GM21526 (cell line): ENCODE data around the gene KRTAP4-16.
"Not testable (repeated sequence)": the region's sequence is repeated elsewhere in the genome, so short reads cannot be mapped to it uniquely, and the experiment has no call there.

Experiments used
- ATAC-seq: cut with Tn5 transposase; IDR thresholded peaks from one replicate; pipeline ENCODE4 v1.9.1; 2021; ENCODE audit warnings: moderate library complexity; ENCODE audit not compliant: unreplicated experiment, low FRiP score

The KRTAP4-16 gene

DNA sequence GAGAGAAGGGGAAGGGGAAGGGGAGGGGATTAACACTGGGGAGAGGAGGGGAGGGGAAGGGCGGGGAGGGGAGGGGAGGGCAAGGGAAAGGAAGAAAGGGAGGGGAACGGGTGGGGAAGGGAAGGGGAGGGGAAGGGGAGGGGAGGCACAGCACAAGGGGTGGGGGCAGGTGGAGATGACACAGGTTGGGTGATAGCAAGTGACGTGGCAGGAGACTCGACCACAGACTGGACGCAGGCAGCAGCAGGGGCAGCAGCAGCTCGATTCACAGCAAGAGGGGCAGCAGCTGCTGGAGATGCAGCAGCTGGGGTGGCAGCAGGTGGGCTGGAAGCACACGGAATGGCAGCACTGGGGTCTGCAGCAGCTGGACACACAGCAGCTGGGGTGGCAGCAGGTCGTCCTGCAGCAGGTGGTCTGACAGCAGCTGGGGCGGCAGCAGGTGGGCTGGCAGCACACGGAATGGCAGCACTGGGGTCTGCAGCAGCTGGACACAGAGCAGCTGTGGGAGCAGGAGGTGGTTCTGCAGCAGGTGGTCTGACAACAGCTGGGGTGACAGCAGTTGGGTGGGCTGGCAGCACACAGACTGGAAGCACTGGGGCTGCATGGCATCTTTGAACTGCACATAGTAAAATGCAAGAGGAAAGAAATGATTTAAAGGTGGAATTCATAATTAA is at the start of gene KRTAP4-16:
Gene KRTAP4-16 (minus strand): TSS at position 624 of the 674 bp plus-strand sequence. CDS start 0 bp downstream, at position 624.
- no peak for ATAC-seq

DNA sequence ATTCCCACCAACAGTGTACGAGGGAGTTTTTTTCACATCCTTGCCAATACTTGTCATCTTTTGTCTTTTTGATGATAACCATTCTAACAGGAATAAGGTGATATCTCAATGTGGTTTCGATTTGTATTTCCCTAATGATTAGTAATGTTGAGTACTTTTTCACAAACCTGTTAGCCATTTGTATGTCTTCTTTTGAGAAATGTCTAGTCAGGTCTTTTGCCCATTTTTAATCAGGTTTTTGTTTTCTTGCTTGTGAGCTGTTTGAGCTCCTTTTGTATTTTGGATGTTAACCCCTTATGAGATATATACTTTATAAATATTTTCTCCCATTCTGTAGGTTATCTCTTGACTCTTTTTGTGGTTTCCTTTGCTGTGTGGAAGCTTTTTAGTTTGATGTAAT is 49.5 kb upstream of the KRTAP4-16 start:
- no peak for ATAC-seq

DNA sequence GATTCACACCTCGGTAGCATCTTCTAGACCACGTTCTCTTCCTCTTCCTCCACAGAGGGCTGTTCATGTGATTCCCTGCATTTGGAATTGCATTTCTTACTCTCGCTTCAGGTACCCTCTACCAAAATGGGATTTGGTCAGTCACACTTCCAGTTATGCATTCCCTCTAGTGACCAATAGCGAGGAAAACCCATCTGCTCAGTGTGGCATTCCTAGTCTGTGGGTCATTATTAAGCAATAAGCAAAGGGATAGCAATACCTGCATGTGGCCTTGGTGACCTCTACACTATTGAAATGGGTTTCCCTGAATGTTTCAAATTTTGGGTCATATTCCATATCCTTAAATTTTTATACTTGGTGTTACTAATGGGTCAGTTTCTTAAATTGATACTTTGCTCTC is 48.0 kb upstream of the KRTAP4-16 start:
- no peak for ATAC-seq

DNA sequence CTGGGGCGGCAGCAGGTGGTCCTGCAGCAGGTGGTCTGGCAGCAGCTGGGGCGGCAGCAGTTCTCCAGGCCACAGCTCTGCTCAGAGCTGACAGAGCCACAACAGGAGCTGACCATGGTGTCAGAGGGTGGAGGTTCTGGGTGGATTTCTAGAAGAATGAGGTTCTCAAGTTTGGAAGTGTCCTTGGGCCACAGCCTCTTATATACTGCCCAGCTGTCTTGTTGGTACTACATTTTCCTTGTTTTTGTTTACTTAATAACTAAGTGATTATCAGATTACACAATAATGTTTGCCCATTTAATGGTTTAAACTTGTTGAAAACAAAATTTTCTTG is 47.6 kb upstream of the KRTAP4-16 start, which contains the start of gene KRTAP4-5:
Gene KRTAP4-5 (minus strand): TSS at position 174 of the 334 bp plus-strand sequence. CDS start 58 bp downstream, at position 116.
- ATAC-seq = no peak

DNA sequence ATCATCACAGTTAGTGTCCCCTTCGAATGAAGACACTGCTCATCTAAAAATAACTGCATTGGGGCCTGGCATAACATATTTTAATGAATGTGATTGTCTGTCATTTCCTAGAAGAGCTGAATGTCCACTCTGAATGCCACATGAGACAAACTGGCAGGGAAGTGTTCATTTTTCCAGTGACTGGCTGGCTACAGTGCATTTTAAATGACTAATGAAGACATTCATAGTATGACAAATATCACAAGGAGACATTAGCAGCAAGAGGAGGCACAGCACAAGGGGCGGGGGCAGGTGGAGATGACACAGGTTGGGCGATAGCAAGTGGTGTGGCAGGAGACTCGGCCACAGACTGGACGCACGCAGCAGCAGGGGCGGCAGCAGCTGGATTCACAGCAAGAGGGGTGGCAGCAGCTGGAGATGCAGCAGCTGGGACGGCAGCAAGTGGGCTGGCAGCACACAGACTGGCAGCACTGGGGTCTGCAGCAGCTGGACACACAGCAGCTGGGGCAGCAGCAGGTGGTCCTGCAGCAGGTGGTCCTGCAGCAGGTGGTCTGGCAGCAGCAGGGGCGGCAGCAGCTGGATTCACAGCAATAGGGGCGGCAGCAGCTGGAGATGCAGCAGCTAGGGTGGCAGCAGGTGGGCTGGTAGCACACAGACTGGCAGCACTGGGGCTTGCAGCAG is 47.1 kb upstream of the KRTAP4-16 start:
- not testable (repeated sequence) for ATAC-seq

DNA sequence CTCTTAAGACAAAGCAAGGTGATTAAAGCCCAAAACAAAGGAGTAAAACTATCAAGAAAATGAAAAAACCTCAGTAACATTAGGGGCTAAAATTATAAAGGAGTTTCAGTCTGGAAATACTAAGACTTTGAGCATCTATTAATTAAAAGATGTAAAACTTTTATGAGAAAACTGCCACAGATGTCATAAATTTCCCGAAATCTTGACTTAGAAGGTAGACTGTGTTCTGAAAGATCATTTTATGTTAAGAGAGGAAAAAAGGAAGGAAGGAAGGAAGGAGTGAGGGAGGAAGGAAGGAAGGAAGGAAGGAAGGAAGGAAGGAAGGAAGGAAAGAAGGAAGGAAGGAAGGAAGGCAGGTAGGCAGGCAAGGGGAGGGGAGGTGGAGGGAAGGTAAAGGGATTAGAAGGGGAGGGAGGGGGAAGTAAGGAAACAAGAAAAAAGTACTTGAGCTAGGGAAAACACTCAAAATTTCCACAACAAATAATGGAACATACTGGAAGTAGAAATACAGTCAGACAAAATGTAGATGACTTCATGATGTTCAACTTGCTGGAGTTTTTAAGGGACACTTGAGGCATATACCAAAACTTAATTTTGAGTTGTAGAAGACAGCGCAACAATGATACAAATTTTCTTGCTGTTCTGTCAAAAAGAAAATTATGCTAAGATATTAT is 45.7 kb upstream of the KRTAP4-16 start:
- no peak for ATAC-seq

DNA sequence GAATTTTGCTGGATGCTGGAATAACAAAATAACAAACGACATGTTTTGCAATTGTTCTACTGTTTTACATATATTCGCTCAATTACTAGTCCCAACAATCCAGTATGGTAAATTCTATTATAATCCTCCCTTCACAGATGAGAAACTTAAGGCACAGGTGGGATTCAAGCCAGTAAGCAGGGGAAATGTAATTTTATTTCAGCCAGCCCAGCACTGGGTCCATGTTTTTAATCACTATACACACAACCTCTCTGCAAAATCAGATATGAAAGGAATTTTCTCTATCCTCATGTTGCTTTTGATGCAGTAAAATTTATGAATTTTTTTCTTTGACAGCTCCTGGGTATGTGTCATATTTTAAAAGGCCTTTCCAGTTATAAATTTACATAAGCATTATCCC is 43.3 kb upstream of the KRTAP4-16 start:
- no peak for ATAC-seq

DNA sequence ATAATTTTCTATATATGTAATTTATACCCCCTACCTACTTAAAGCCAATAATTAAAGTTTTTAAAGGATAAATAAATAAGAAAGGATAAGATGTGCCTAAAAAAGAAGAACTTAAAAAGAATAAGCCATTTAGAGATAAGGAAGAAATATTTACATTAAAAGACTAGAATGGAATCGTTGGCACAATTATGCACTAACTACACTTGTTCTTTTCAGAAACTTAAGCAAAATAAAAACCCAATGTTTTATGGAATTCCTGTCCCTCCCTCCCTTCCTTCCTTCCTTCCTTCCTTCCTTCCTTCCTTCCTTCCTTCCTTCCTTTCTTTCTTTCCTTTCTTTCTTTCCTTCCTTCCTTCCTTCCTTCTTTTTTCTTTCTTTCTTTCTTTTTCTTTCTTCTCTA is 42.8 kb upstream of the KRTAP4-16 start:
- no peak for ATAC-seq

DNA sequence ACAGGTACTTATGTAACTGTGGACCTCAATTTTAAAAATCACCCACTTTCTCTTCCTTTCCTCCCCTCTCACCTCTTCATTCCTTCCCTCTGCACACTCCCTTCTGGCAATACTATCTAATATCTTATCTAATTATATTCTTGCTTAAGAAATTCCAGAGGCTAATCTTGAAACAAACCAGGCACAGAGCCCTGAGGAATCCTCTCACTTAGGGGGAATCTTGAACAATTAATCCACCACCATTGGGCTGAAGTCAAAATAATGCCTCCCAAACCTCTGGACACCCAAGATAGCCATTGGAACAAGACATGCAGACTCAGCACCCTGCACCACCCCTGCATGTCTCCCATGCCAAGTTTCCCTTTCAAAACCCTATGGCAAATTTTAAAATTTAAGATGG is 39.4 kb upstream of the KRTAP4-16 start:
- ATAC-seq = no peak

DNA sequence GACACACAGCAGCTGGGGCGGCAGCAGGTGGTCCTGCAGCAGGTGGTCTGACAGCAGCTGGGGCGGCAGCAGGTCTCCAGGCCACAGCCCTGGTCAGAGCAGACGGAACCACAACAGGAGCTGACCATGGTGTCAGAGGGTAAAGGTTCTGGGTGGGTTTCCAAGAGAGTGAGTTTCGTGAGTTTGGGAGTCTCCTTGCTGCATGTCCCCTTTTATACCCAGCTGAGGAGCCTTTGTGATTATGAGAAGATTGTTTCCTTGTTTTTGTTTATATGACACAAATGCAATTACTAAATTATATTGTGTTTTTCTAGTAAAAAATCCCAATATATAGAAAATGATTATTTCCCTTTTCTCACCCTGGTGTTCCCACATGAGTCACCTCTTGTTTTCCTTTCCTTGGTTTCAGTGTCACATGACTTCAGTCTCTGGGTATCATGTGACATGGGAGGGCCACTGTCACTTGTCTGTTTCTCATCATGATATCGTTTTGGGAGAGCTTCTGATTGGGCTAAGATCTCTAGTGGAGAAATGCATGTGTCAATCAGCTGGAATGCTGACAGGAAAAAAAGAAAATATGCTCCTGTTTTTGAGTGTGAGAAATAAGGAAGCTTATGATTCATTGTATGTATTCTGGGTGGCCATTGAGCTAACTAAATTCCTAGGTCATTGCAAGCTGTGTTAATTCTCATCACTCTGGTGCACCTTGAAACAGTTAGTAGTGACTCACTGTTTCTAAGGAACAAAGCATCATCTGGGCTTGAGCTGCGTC is 38.5 kb upstream of the KRTAP4-16 start, which contains the start of gene KRTAP4-6:
Gene KRTAP4-6 (minus strand): TSS at position 185 of the 772 bp plus-strand sequence. CDS start 57 bp downstream, at position 128.
- no peak for ATAC-seq

DNA sequence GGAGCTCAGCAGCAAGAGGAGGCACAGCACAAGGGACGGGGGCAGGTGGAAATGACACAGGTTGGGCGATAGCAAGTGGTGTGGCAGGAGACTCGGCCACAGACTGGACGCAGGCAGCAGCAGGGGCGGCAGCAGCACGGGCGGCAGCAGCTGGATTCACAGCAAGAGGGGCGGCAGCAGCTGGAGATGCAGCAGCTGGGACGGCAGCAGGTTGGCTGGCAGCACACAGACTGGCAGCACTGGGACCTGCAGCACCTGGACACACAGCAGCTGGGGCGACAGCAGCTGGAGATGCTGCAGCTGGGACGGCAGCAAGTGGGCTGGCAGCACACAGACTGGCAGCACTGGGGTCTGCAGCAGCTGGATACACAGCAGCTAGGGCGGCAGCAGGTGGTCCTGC is 37.9 kb upstream of the KRTAP4-16 start:
- ATAC-seq = not testable (repeated sequence)

DNA sequence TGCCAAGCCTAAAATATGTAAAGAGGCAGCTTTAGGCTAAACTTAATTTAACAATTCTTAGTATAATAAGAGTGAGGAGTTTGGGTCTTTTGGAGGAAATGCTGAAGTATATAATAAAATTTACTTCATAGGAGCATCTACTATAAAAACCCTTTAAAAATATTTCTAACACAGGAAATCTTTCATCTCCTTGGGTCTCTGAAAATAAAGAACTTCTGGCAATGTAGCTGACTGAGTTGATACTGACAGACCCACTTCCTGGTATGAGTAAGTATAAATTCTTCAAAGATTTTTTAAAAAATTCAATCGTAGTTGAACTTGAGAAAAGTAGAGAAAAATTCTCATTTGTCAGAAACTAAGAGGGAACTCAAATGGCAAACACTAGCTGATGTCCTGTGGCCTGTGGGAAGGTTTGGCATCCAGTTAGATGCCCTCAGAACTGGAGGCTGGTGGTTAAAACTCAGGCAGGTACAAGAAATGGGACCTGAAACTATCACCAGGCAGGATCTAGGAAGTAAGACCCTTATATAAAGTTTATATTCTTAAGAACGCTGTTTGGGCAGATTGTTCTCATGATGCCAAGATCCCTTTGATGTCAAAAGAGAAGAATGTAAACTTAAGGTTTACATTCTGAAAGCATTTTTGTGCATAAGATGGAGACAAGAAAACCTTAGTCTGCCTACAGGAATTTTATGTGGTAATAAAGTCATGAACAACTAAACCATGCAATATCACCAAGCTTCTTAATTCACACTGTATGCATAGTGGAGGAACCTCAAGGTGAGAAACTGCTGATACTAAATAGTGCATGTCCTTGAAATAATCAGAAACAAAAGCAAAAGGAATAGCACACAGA is 32.1 kb upstream of the KRTAP4-16 start:
- no peak for ATAC-seq

DNA sequence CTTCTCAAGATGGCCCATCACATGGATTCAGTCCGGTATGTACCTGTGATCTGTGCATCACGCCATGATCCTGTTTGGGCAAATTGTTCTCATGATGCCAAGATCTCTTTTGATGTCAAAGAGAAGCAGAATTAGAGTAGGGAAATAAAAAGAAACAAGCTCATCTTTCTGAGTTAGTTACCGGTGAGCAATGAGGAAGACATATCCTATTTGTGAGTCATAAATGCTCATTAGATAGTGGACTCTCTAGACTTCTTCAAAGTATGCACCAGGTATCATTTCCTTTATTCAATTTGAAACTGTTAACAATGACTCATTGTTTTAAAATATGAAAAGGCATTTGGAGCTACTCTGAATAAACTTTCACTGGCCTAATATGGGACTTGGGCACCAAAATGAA is 30.0 kb upstream of the KRTAP4-16 start:
- no peak for ATAC-seq

DNA sequence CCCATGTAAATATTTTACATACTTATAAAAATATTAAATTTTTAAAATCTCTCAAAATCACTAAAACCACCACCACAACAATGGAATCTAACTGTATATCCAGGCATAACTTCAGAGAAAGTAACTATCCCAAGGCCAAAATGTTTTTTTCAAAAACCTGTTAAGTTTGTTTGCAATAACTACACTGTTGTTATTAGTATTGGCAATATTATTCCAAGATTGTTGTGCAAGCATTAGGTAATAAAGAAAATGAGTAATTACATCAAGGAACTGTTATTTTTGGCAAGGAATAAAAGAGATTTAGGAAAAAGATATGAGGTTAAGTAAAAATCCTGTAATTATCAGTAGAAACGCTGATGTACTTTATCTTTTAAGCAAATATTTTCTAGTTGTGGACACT is 25.4 kb upstream of the KRTAP4-16 start:
- no peak for ATAC-seq

DNA sequence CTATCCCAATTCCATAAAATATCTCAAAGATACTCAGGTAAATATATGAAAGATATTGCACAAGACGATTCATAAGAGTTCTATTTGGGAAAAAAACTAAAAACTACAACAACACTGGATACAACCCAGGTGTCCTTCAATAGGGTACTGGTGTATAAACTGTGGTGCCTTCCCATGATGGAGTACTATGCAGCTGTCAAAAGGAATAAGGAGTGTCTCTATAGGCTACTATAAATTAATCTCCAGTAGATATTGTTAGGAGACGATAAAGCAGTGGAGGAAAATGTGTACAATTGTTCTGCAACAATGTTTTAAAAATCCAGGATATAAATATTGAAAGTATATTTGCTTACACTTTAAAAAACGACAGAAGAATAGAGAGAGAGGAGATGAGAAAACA is 24.4 kb upstream of the KRTAP4-16 start:
- no peak for ATAC-seq

DNA sequence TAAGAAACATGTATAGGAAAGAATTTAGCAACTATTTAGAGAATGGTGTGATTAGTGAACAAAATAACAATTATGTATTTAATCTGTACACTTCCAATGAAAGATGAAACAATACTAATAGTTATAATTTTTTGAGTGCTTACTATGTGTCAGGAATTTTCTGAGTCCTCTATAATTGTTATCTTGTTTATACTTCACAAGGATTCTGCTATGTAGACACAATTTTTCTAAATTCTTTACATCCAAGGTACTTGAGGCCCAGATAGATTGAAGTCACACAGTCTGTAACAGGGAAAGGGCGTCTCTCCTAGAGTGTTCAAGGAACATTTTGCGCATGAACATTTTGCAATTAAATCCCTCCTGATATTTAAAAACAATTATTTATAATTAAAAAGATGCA is 23.1 kb upstream of the KRTAP4-16 start:
- no peak for ATAC-seq

DNA sequence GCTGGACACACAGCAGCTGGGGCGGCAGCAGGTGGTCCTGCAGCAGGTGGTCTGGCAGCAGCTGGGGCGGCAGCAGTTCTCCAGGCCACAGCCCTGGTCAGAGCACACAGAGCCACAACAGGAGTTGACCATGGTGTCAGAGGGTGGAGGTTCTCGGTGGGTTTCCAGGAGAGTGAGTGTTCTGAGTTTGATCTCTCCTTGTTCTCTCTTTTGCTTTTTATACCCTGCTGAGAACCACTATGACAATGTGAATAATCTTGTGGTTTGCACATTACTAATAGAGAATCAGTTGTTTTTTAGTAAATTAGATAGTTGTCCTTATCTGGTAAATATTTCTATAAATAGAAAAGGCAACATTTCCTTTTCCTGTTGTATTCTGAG is 22.0 kb upstream of the KRTAP4-16 start, which contains the start of gene KRTAP4-12:
Gene KRTAP4-12 (minus strand): TSS at position 192 of the 381 bp plus-strand sequence. CDS start 60 bp downstream, at position 132.
- not testable (repeated sequence) for ATAC-seq

DNA sequence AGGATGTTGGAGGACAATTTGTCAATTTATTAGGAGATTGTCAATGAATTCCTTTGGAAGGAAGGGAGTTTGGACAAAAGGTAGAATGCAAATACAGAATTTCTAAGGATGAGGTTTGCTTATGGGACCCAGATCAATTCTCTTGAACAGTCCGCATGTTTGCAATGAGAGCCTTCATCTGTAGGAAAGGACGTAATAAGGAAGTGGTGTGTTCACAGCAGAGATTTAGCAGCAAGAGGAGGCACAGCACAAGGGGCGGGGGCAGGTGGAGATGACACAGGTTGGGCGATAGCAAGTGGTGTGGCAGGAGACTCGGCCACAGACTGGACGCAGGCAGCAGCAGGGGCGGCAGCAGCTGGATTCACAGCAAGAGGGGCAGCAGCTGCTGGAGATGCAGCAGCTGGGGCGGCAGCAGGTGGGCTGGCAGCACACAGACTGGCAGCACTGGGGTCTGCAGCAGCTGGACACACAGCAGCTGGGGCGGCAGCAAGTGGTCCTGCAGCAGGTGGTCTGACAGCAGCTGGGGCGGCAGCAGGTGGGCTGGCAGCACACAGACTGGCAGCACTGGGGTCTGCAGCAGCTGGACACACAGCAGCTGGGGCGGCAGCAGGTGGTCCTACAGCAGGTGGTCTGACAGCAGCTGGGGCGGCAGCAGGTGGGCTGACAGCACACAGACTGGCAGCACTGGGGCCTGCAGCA is 21.4 kb upstream of the KRTAP4-16 start:
- not testable (repeated sequence) for ATAC-seq

DNA sequence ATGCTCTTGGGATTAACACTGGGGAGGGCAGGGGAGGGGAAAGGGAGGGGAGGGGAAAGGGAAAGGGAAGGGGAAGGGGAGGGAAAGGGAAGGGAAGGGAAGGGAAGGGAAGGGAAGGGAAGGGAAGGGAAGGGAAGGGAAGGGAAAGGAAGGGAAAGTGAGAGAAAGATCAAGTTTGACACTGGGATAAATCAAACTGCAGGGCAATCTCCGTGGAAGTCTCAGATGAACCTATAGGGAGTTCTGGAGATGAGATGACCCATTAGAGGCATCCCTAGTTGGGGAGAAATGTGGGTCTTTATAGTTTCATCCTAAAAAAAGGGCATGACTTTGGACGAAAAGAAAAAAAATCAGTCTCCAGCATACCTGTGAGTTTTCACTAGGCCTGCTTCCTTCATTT is 19.7 kb upstream of the KRTAP4-16 start:
- no peak for ATAC-seq
